ENCODE measurements around the gene TEX35.

TEX35 gene

GRCh38 chr1:178512566-178513277, at the start of gene TEX35:
TSS of gene TEX35 (plus strand) at chr1:178513109. CDS start at chr1:178513189, 80 bp downstream.
- Histone ChIP-seq H3K4me3 (no peak within 1 kb of the TSS), H3K27me3 (ENCODE audit: low read depth) (no peaks in the 10 kb centered on the region), H3K4me1 (no peaks in the 10 kb centered on the region), H3K36me3 (replicated peaks) (no peaks in the 10 kb centered on the region), H3K9me3 (no peaks in the 10 kb centered on the region)
- no peak for DNase-seq (ENCODE audit: low spot score in 2 of 2)
- in situ Hi-C loops (cut with MboI; ENCODE audit: low sequenced_read_pairs) = no loop called here

- in situ Hi-C loops (cut with MboI; ENCODE audit: low sequenced_read_pairs) = no loop called here
- no peak for DNase-seq (ENCODE audit: low spot score in 2 of 2)
- H3K27me3 ChIP-seq (ENCODE audit: low read depth) = no peaks in the 10 kb centered on the region
- peaks cover 7% of the 10 kb centered on the region; the same call in 1 of the 2 replicates for H3K36me3 ChIP-seq (replicated peaks)
- no peaks in the 10 kb centered on the region for H3K9me3 ChIP-seq
- H3K4me3 ChIP-seq = no peak overlapping the region
- H3K4me1 ChIP-seq = peaks cover 21% of the 10 kb centered on the region
These were observed 48.8 kb upstream of the TEX35 start for GRCh38 chr1:178464141-178464540.

- DNase-seq (ENCODE audit: low spot score in 2 of 2) = no peak
- Histone ChIP-seq H3K36me3 (replicated peaks) (peaks cover 7% of the 10 kb centered on the region; the same call in 1 of the 2 replicates), H3K9me3 (no peaks in the 10 kb centered on the region), H3K4me3 (no peak overlapping the region), H3K4me1 (peaks cover 21% of the 10 kb centered on the region), H3K27me3 (ENCODE audit: low read depth) (no peaks in the 10 kb centered on the region)
- in situ Hi-C loops (cut with MboI; ENCODE audit: low sequenced_read_pairs) = no loop called here
These were observed 48.3 kb upstream of the TEX35 start for GRCh38 chr1:178464566-178464965.

- H3K36me3 ChIP-seq (replicated peaks) = peaks cover 7% of the 10 kb centered on the region; the same call in 1 of the 2 replicates
- in situ Hi-C loops (cut with MboI; ENCODE audit: low sequenced_read_pairs) = no loop called here
These were observed 47.9 kb upstream of the TEX35 start for GRCh38 chr1:178465011-178465410.

GRCh38 chr1:178467837-178468236, 45.1 kb upstream of the TEX35 start:
- DNase-seq (ENCODE audit: low spot score in 2 of 2) = no peak
- Histone ChIP-seq H3K4me3 (no peak overlapping the region), H3K36me3 (replicated peaks) (peaks cover 7% of the 10 kb centered on the region; the same call in 1 of the 2 replicates), H3K9me3 (no peaks in the 10 kb centered on the region), H3K4me1 (peaks cover 2% of the 10 kb centered on the region; the same call in 1 of the 2 replicates), H3K27me3 (ENCODE audit: low read depth) (no peaks in the 10 kb centered on the region)
- in situ Hi-C loops (cut with MboI; ENCODE audit: low sequenced_read_pairs) = no loop called here

More at GRCh38 chr1:178465011-178465410, 47.9 kb upstream of the TEX35 start:
- peaks cover 19% of the 10 kb centered on the region for H3K4me1 ChIP-seq
- DNase-seq (ENCODE audit: low spot score in 2 of 2) = no peak
- H3K27me3 ChIP-seq (ENCODE audit: low read depth) = no peaks in the 10 kb centered on the region
- H3K9me3 ChIP-seq = no peaks in the 10 kb centered on the region
- no peak overlapping the region for H3K4me3 ChIP-seq

- no peak overlapping the region for H3K4me3 ChIP-seq
- in situ Hi-C loops (cut with MboI; ENCODE audit: low sequenced_read_pairs) = no loop called here
- peaks cover 7% of the 10 kb centered on the region; the same call in 1 of the 2 replicates for H3K36me3 ChIP-seq (replicated peaks)
- H3K9me3 ChIP-seq = no peaks in the 10 kb centered on the region
- no peaks in the 10 kb centered on the region for H3K27me3 ChIP-seq (ENCODE audit: low read depth)
- peaks cover 2% of the 10 kb centered on the region; the same call in 1 of the 2 replicates for H3K4me1 ChIP-seq
- DNase-seq (ENCODE audit: low spot score in 2 of 2) = peak; percentile 34 to 48
These were observed 42.4 kb upstream of the TEX35 start for GRCh38 chr1:178470411-178470960.

GRCh38 chr1:178472531-178472930, 40.4 kb upstream of the TEX35 start:
- in situ Hi-C loops (cut with MboI; ENCODE audit: low sequenced_read_pairs) = no loop called here
- Histone ChIP-seq H3K9me3 (no peaks in the 10 kb centered on the region), H3K27me3 (ENCODE audit: low read depth) (no peaks in the 10 kb centered on the region), H3K4me3 (no peak overlapping the region), H3K4me1 (peaks cover 13% of the 10 kb centered on the region), H3K36me3 (replicated peaks) (peaks cover 6% of the 10 kb centered on the region; the same call in 1 of the 2 replicates)
- no peak for DNase-seq (ENCODE audit: low spot score in 2 of 2)

GRCh38 chr1:178477373-178477772, 35.5 kb upstream of the TEX35 start:
- Histone ChIP-seq H3K4me1 (peaks cover 14% of the 10 kb centered on the region), H3K36me3 (replicated peaks) (no peaks in the 10 kb centered on the region; the same call in 1 of the 2 replicates), H3K9me3 (no peaks in the 10 kb centered on the region), H3K4me3 (no peak overlapping the region), H3K27me3 (ENCODE audit: low read depth) (no peaks in the 10 kb centered on the region)
- in situ Hi-C loops (cut with MboI; ENCODE audit: low sequenced_read_pairs) = no loop called here
- DNase-seq (ENCODE audit: low spot score in 2 of 2) = peak in 1 of 2 experiments; percentile 81

GRCh38 chr1:178477841-178478240, 35.1 kb upstream of the TEX35 start:
- H3K4me1 ChIP-seq = peaks cover 14% of the 10 kb centered on the region
- DNase-seq (ENCODE audit: low spot score in 2 of 2) = no peak
- H3K36me3 ChIP-seq (replicated peaks) = no peaks in the 10 kb centered on the region; the same call in 1 of the 2 replicates
- no peak overlapping the region for H3K4me3 ChIP-seq
- no peaks in the 10 kb centered on the region for H3K27me3 ChIP-seq (ENCODE audit: low read depth)
- in situ Hi-C loops (cut with MboI; ENCODE audit: low sequenced_read_pairs) = no loop called here
- H3K9me3 ChIP-seq = no peaks in the 10 kb centered on the region

- no peak for DNase-seq (ENCODE audit: low spot score in 2 of 2)
- H3K4me3 ChIP-seq = no peak overlapping the region
- no peaks in the 10 kb centered on the region for H3K36me3 ChIP-seq (replicated peaks)
- no peaks in the 10 kb centered on the region for H3K4me1 ChIP-seq
- H3K27me3 ChIP-seq (ENCODE audit: low read depth) = no peaks in the 10 kb centered on the region
- in situ Hi-C loops (cut with MboI; ENCODE audit: low sequenced_read_pairs) = no loop called here
- H3K9me3 ChIP-seq = no peaks in the 10 kb centered on the region
These were observed 29.5 kb upstream of the TEX35 start for GRCh38 chr1:178483251-178483957.

- no peak overlapping the region for H3K4me3 ChIP-seq
- DNase-seq (ENCODE audit: low spot score in 2 of 2) = no peak
- no peaks in the 10 kb centered on the region for H3K9me3 ChIP-seq
- in situ Hi-C loops (cut with MboI; ENCODE audit: low sequenced_read_pairs) = no loop called here
- H3K27me3 ChIP-seq (ENCODE audit: low read depth) = no peaks in the 10 kb centered on the region
- no peaks in the 10 kb centered on the region for H3K36me3 ChIP-seq (replicated peaks)
- H3K4me1 ChIP-seq = no peaks in the 10 kb centered on the region
These were observed 28.1 kb upstream of the TEX35 start for GRCh38 chr1:178484698-178485225.

- Histone ChIP-seq H3K9me3 (no peaks in the 10 kb centered on the region), H3K36me3 (replicated peaks) (no peaks in the 10 kb centered on the region), H3K4me3 (no peak overlapping the region), H3K4me1 (no peaks in the 10 kb centered on the region), H3K27me3 (ENCODE audit: low read depth) (no peaks in the 10 kb centered on the region)
- in situ Hi-C loops (cut with MboI; ENCODE audit: low sequenced_read_pairs) = no loop called here
- no peak for DNase-seq (ENCODE audit: low spot score in 2 of 2)
These were observed 27.3 kb upstream of the TEX35 start for GRCh38 chr1:178485541-178485981.

GRCh38 chr1:178486100-178487069, 26.5 kb upstream of the TEX35 start:
- DNase-seq (ENCODE audit: low spot score in 2 of 2) = no peak
- Histone ChIP-seq H3K9me3 (no peaks in the 10 kb centered on the region), H3K4me3 (no peak overlapping the region), H3K4me1 (no peaks in the 10 kb centered on the region), H3K27me3 (ENCODE audit: low read depth) (no peaks in the 10 kb centered on the region), H3K36me3 (replicated peaks) (no peaks in the 10 kb centered on the region)
- in situ Hi-C loops (cut with MboI; ENCODE audit: low sequenced_read_pairs) = no loop called here
